Adrenal gland (tissue), 5 donors: Measurements from ENCODE around the gene CSHL1.

Source experiments
- CTCF ChIP-seq, 6 experiments: fragments of 450-650 bp in 4 of 6; fragments of 200-600 bp in 2 of 6; sonication (generic) in 1 of 6; IDR thresholded peaks; 1 replicate in 5 of 6; 2 replicates in 1 of 6; pipeline versions ENCODE4 v1.5.1 to v1.8.0; 2016 to 2021; ENCODE audit warnings: antibody characterized with exemption in 6 of 6, mild to moderate bottlenecking in 2 of 6, moderate library complexity in 1 of 6
- POLR2A ChIP-seq, 2 donors: fragments of 450-650 bp; IDR thresholded peaks; one replicate each; pipeline ENCODE4 v1.6.1; 2017; ENCODE audit warnings: antibody characterized with exemption in 2 of 2, mild to moderate bottlenecking in 2 of 2, moderate library complexity in 1 of 2
- donor health status: DM: no; HTN: no; CAD: no.

GRCh38 chr17:63929860-63930766 lies 19.1 kb upstream of the CSHL1 start:
- no peak for TF ChIP-seq CTCF (IDR thresholded peaks at IDR 0.05)
- TF ChIP-seq POLR2A (IDR thresholded peaks at IDR 0.05) = no peak
